ENCODE data around the gene TMEM37. TPM values are rescaled to one million over a fixed set of nuclear protein-coding genes. Genes with fewer than 3 reads are reported as not detected.

TMEM37 gene
- total RNA-seq, 1 experiment from 2014 or later: 9.6 TPM

- TF ChIP-seq, protein P1, sequence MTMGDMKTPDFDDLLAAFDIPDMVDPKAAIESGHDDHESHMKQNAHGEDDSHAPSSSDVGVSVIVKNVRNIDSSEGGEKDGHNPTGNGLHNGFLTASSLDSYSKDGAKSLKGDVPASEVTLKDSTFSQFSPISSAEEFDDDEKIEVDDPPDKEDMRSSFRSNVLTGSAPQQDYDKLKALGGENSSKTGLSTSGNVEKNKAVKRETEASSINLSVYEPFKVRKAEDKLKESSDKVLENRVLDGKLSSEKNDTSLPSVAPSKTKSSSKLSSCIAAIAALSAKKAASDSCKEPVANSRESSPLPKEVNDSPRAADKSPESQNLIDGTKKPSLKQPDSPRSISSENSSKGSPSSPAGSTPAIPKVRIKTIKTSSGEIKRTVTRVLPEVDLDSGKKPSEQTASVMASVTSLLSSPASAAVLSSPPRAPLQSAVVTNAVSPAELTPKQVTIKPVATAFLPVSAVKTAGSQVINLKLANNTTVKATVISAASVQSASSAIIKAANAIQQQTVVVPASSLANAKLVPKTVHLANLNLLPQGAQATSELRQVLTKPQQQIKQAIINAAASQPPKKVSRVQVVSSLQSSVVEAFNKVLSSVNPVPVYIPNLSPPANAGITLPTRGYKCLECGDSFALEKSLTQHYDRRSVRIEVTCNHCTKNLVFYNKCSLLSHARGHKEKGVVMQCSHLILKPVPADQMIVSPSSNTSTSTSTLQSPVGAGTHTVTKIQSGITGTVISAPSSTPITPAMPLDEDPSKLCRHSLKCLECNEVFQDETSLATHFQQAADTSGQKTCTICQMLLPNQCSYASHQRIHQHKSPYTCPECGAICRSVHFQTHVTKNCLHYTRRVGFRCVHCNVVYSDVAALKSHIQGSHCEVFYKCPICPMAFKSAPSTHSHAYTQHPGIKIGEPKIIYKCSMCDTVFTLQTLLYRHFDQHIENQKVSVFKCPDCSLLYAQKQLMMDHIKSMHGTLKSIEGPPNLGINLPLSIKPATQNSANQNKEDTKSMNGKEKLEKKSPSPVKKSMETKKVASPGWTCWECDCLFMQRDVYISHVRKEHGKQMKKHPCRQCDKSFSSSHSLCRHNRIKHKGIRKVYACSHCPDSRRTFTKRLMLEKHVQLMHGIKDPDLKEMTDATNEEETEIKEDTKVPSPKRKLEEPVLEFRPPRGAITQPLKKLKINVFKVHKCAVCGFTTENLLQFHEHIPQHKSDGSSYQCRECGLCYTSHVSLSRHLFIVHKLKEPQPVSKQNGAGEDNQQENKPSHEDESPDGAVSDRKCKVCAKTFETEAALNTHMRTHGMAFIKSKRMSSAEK (CRISPR knock-in tag; IDR thresholded peaks at IDR 0.05; ENCODE audit: borderline replicate concordance): no peak
- TF ChIP-seq, protein P2, sequence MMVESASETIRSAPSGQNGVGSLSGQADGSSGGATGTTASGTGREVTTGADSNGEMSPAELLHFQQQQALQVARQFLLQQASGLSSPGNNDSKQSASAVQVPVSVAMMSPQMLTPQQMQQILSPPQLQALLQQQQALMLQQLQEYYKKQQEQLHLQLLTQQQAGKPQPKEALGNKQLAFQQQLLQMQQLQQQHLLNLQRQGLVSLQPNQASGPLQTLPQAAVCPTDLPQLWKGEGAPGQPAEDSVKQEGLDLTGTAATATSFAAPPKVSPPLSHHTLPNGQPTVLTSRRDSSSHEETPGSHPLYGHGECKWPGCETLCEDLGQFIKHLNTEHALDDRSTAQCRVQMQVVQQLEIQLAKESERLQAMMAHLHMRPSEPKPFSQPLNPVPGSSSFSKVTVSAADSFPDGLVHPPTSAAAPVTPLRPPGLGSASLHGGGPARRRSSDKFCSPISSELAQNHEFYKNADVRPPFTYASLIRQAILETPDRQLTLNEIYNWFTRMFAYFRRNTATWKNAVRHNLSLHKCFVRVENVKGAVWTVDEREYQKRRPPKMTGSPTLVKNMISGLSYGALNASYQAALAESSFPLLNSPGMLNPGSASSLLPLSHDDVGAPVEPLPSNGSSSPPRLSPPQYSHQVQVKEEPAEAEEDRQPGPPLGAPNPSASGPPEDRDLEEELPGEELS (CRISPR knock-in tag; IDR thresholded peaks at IDR 0.05): no peak
- TF ChIP-seq OVOL2 (CRISPR knock-in tag; IDR thresholded peaks at IDR 0.05; ENCODE audit: borderline replicate concordance): no peak
- TF ChIP-seq JAZF1 (CRISPR knock-in tag; IDR thresholded peaks at IDR 0.05): no peak
- TF ChIP-seq ATF2 (CRISPR knock-in tag; IDR thresholded peaks at IDR 0.05; ENCODE audit: borderline replicate concordance, low read depth): no peak
- TF ChIP-seq ATF1 (CRISPR knock-in tag; IDR thresholded peaks at IDR 0.05): no peak
- TF ChIP-seq GABPB1 (CRISPR knock-in tag; IDR thresholded peaks at IDR 0.05): no peak
- TF ChIP-seq STAT6 (CRISPR knock-in tag; conservative IDR thresholded peaks at IDR 0.05; ENCODE audit: low read depth): no peak
- TF ChIP-seq ERG (CRISPR knock-in tag; IDR thresholded peaks at IDR 0.05): no peak
- TF ChIP-seq ZNF232 (CRISPR knock-in tag; IDR thresholded peaks at IDR 0.05): no peak
- TF ChIP-seq ZNF281 (CRISPR knock-in tag; IDR thresholded peaks at IDR 0.05): no peak
Measured at GRCh38 chr2:119426396-119426675, 5.3 kb upstream of the TMEM37 start (continued).

All from WTC11 (cell line).